Ascending aorta (tissue), 2 donors: Measurements from ENCODE around the gene TLE3. TPM values are rescaled to one million over a fixed set of nuclear protein-coding genes. Genes with fewer than 3 reads are reported as not detected.

ENCODE experiments used
- DNase-seq, 2 donors: peaks; one replicate each; pipeline ENCODE4 v3.0.0-alpha.2; 2019; ENCODE audit warnings: low spot score in 2 of 2
- H3K27ac ChIP-seq, 2 donors: fragments of 200-600 bp; sonication (generic); one replicate each; pipeline ENCODE4 v1.5.1; 2016 to 2017; ENCODE audit warnings: mild to moderate bottlenecking in 1 of 2
- H3K27me3 ChIP-seq: fragments of 200-600 bp; sonication (generic); one replicate; pipeline ENCODE4 v1.5.1; 2017
- H3K36me3 ChIP-seq, 2 donors: fragments of 200-600 bp; sonication (generic); one replicate each; pipeline ENCODE4 v1.5.1; 2016
- H3K4me1 ChIP-seq, 2 donors: fragments of 200-600 bp; sonication (generic); one replicate each; pipeline ENCODE4 v1.5.1; 2016 to 2017; ENCODE audit warnings: mild to moderate bottlenecking in 1 of 2
- H3K4me3 ChIP-seq, 2 donors: fragments of 200-600 bp; sonication (generic); one replicate each; pipeline ENCODE4 v1.5.1; 2016 to 2017; ENCODE audit warnings: mild to moderate bottlenecking in 1 of 2
- H3K9me3 ChIP-seq, 2 donors: fragments of 200-600 bp; sonication (generic); one replicate each; pipeline ENCODE4 v1.5.1; 2016
- intact Hi-C: fragments of 100-400 bp; cut with DNase I; formaldehyde crosslinking; loops from one replicate; pipeline ENCODE4 v1.15.1; 2023
- total RNA-seq: library from RNA; depleted of rRNA; stranded (reverse); fragments of >200 nt; gene quantifications from one replicate; pipeline ENCODE4 v1.1.0, GENCODE V29; 2016
- TF ChIP-seq, protein P1 (sequence below), 3 experiments: fragments of 200-600 bp in 2 of 3; fragments of 450-650 bp in 1 of 3; sonication (generic) in 2 of 3; IDR thresholded peaks; one replicate each; pipeline ENCODE4 v1.5.1; 2016 to 2019; ENCODE audit warnings: antibody characterized with exemption in 3 of 3, mild to moderate bottlenecking in 1 of 3, moderate library complexity in 1 of 3

The TLE3 gene
- total RNA-seq: 76.4 TPM

DNA sequence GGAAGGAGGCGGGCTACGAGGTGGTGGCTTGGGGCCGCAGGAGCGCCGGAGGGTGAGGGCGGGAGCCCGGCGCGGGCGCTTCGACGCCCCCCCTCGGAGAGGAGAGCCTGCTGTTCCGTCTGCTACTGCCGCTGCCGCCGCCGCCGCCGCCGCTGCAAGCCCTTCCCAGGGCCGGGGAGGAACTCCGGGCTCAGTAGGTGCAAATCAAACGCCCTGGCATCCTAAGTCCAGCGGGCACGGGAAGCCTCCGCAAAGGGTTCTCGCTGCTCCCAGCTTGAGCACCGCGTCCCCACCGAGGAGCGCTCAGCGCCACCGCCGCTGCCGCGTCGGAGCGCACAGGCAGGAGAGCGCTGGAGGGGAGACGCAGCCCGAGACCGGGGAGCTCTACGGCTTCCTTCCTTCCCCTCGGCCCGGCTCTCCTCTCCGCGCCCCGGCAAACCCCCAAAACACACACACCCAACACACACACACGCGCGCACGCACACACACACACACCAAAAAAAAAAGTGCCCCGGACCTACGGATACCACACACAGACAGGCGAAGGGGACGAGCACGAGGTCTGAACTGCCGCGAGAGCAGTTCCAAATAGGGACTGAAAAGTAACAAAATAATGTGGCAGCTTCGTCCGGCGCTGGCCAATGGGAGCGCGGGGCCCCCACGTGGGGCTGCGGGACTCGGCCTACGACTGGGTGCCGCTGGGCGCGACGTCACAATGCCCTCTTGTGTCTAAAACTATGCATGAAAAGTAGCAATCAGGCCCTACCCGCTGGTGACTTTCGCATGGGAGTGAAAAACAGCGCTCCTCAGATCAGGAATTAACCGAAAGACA lies at the start of gene TLE3:
Gene TLE3 (minus strand): TSS at position 597 of the 832 bp plus-strand sequence. CDS start 1,119 bp downstream, outside the sequence.
- H3K4me3 ChIP-seq: peak within 1 kb of the TSS; percentile 85 to 89
- peak; percentile 99 to 100 for DNase-seq
- no peaks in the 10 kb centered on the region for H3K9me3 ChIP-seq
- H3K27me3 ChIP-seq: no peaks in the 10 kb centered on the region
- intact Hi-C loops: loop anchor here (2.0 to 5.0 kb wide), 9 partner anchors 73 to 635 kb away; no protein-coding TSS in a partner anchor
- H3K27ac ChIP-seq: peak within 1 kb of the TSS; percentile 92 to 94
- peaks cover 0 to 3% of the 10 kb centered on the region in 2 donors for H3K36me3 ChIP-seq
- H3K4me1 ChIP-seq: peaks cover 11 to 41% of the 10 kb centered on the region in 2 donors
- TF ChIP-seq, protein P1, sequence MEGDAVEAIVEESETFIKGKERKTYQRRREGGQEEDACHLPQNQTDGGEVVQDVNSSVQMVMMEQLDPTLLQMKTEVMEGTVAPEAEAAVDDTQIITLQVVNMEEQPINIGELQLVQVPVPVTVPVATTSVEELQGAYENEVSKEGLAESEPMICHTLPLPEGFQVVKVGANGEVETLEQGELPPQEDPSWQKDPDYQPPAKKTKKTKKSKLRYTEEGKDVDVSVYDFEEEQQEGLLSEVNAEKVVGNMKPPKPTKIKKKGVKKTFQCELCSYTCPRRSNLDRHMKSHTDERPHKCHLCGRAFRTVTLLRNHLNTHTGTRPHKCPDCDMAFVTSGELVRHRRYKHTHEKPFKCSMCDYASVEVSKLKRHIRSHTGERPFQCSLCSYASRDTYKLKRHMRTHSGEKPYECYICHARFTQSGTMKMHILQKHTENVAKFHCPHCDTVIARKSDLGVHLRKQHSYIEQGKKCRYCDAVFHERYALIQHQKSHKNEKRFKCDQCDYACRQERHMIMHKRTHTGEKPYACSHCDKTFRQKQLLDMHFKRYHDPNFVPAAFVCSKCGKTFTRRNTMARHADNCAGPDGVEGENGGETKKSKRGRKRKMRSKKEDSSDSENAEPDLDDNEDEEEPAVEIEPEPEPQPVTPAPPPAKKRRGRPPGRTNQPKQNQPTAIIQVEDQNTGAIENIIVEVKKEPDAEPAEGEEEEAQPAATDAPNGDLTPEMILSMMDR (IDR thresholded peaks at IDR 0.05): peak; percentile 36 to 48 (median 45)

DNA sequence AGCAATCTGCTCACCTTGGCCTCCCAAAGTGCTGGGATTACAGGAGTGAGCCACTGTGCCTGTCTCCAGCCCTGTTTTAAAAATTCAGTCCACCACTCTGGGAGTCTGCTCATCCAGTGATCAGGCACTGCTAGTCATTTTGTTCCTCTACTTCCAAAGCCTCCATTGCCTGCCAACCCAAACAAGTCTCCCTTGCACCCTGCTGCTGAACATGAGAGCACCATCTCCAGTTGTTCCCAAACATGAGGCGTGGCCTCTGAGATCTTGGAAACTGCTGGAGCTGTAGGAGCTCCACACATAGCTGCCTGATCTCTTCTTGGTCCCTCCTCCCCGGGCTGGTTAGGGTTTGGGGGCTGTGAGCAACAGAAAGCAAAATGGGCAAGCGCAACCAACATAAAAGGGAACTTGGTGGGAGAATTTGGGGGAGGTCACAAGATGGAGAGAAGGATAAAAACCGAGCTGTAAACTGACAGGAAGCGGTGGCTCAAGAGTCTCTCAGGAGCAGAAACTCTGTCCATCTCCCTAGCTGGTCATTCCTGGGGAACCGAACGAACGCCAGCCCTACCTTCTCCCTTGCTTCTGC lies 49.6 kb upstream of the TLE3 start:
- no peak for DNase-seq
- TF ChIP-seq, protein P1 (IDR thresholded peaks at IDR 0.05): no peak
- Histone ChIP-seq H3K27me3 (no peaks in the 10 kb centered on the region), H3K4me1 (peaks cover 0 to 4% of the 10 kb centered on the region in 2 donors), H3K4me3 (no peak overlapping the region), H3K27ac (no peak overlapping the region), H3K9me3 (no peaks in the 10 kb centered on the region), H3K36me3 (no peaks in the 10 kb centered on the region)
- intact Hi-C loops: no loop called here

DNA sequence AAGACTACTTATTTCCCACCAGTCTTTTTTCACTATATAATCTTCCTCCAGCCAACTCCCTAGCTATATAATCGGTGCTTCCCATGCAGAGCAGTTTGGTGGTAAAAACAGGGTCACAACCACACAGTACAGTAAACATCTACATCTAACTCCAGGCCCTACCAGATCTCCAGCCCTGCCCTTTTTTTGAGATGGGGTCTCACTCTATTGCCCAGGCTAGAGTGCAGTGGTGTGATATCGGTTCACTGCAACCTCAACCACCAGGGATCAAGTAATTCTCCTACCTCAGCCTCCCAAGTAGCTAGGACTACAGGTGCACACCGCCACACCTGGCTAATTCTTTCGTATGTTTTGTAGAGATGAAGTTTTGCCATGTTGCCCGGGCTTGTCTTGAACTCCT lies 49.1 kb upstream of the TLE3 start:
- no peaks in the 10 kb centered on the region for H3K9me3 ChIP-seq
- intact Hi-C loops: no loop called here
- no peaks in the 10 kb centered on the region for H3K36me3 ChIP-seq
- no peak for DNase-seq
- H3K4me1 ChIP-seq: peaks cover 0 to 4% of the 10 kb centered on the region in 2 donors
- TF ChIP-seq, protein P1 (IDR thresholded peaks at IDR 0.05): no peak
- H3K27me3 ChIP-seq: no peaks in the 10 kb centered on the region
- no peak overlapping the region for H3K27ac ChIP-seq
- H3K4me3 ChIP-seq: no peak overlapping the region

GRCh38 chr15:70146162-70146561 lies 48.4 kb upstream of the TLE3 start:
- TF ChIP-seq, protein P1 (IDR thresholded peaks at IDR 0.05): no peak
- no peak overlapping the region for H3K27ac ChIP-seq
- H3K4me3 ChIP-seq: no peak overlapping the region
- H3K27me3 ChIP-seq: no peaks in the 10 kb centered on the region
- H3K36me3 ChIP-seq: no peaks in the 10 kb centered on the region
- DNase-seq: no peak
- no peaks in the 10 kb centered on the region for H3K9me3 ChIP-seq
- intact Hi-C loops: no loop called here
- peaks cover 0 to 4% of the 10 kb centered on the region in 2 donors for H3K4me1 ChIP-seq

DNA sequence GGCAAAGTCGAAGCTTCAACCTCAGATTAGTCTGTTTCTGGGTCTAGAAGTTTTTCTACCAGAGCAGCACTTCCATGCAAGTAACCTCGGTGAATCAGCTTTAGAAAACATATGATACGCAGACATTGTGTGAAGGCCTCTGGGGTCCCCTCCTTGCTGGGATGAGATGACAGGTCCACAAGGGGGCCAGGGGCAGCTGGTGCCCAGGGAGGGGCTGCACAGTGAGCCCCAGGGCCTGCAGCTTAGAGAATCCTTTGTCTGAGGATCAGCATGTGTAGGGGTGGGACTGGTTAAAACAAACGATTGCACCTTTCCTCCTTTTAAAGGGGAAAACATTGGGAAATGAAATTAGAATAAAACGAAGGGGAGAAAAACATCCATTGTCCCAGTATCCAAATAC lies 47.5 kb upstream of the TLE3 start:
- TF ChIP-seq, protein P1 (IDR thresholded peaks at IDR 0.05): no peak
- no peak overlapping the region for H3K4me3 ChIP-seq
- no peaks in the 10 kb centered on the region for H3K9me3 ChIP-seq
- DNase-seq: no peak
- peaks cover 0 to 9% of the 10 kb centered on the region in 2 donors for H3K4me1 ChIP-seq
- H3K27me3 ChIP-seq: no peaks in the 10 kb centered on the region
- intact Hi-C loops: no loop called here
- no peak overlapping the region for H3K27ac ChIP-seq
- no peaks in the 10 kb centered on the region for H3K36me3 ChIP-seq
